ENCODE measurements around the gene VWF.
A peak's percentile ranks its signal among the peaks of the same experiment; 100 is the strongest.

The VWF gene

DNA sequence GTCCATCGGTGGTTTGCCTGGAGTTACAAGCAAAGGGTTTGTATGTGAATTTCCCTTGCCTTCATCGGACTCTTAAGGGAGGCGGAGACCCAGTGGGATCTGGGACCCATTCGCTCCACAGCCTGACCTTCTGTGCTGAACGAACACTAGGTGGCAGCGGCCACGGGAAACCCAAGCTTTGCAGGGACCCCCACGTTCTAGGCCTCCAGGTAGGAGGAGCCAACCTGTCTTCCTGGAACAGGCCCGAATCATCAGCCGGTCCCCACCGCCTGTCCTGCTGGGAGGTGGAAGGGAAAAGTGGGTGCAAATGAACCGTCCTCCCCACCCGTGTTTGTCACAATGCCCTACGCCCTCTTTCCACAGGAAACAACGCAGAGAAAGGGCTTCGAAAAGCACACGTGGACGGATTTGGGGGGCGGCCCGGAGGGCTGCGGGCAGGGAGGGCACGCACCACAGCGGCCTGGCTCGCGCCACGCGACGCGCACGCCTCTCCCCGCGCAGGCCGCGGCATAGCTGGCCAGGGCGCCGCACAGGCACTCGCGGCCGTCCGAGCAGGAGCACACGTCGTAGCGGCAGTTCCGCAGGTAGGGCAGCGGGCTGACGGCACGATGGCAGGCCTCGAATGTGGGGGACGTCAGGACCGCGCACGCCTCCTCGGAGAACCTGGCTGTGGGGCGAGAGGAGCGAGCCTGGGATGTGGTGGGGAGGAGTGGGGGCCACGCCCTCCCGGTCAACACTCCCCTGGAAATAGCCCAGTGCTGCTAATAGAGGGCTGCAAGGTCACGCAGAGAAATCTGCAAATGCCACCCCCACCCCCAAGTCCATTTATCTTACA is 67.8 kb downstream of the VWF start:
- peak; percentile 82 for DNase-seq

DNA sequence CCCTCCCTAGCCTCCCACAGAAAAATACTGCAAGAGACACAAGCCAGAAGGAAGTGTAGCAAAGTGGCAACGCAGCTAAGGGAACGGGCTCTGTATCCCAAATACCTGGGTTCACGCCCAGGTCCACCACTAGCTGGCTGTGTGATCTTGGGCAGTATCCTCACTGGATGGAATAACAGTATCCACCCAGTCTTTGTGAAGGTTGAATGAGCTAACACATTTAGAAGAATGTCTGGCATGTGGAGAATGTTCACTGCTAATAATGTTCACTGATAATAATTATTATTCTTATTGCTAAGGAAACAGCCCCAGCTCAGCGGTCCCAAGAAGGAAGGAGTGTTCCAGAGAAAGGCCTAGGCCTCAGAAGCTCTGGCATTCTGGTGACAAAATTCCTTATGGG is 70.9 kb downstream of the VWF start:
- no peak for DNase-seq

DNA sequence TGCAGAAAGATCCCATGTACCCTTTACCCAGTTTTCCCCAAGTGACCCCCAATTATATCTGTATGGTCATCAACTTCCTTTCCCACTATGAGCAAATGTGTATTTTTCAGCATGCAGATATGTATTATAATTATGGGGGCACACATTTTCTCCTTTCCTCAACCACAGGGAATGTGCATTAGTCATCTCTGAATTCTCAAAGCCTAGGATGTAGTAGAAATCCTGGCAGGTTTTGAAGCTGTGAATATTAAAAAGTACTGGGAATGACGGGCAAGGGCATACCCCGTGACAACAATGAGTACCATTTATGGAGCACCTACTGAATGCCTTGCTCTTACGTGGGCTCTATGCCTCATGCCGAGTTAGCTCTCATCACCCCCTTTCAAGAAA is 71.5 kb downstream of the VWF start:
- no peak for DNase-seq

- no peak for DNase-seq
These were observed 72.1 kb downstream of the VWF start for GRCh38 chr12:6052206-6052939.

GRCh38 chr12:6049992-6050391 is 74.5 kb downstream of the VWF start:
- no peak for DNase-seq

- no peak for DNase-seq
These were observed 74.9 kb downstream of the VWF start for GRCh38 chr12:6049587-6049986.

DNA sequence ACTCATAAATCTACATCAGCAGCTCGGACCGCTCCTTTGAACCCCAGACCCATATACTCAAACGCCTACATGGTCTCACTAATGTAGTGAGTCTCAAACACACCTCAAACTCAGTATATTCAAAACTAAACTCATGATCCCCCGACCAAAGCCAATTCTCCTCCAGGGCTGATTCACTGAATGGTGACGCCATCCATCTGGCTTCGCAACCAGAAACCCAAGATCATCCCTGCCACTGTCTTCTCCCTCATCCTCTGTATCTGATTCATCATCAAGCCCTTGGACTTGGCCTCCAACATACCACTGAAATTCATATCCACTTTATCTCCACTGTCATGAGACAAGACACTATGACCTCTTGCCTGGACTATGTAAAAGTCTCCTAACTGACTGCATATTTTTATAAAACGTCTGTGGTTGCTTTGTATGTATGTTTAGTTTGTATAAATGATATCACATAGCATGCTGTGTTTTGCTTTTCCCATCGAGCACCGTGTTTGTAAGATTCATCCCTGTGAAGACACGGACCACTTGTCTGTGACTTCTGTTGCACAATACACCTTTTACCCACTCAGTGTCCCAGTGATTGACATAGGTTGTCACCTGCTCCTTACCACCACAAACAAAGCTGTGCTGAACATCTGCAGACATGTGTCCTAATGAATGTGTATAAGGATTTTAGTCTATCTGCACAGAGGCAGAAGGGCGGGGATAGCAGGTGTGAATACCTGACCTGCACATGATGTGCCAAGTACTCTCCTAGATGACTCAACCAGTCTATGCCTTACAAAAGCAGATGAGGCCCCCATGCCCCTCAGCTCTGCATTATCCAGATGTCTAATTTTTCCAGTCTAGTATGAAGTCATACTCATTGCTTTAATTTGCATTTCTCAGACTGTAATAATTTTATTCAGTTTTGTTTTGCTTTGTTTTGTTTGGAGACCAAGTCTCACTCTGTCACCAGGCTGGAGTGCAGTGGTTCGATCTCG is 76.9 kb downstream of the VWF start:
- no peak for DNase-seq

- no peak for DNase-seq
These were observed 77.8 kb downstream of the VWF start for GRCh38 chr12:6046511-6047180.

- no peak for DNase-seq
These were observed 79.0 kb downstream of the VWF start for GRCh38 chr12:6045438-6045837.

DNA sequence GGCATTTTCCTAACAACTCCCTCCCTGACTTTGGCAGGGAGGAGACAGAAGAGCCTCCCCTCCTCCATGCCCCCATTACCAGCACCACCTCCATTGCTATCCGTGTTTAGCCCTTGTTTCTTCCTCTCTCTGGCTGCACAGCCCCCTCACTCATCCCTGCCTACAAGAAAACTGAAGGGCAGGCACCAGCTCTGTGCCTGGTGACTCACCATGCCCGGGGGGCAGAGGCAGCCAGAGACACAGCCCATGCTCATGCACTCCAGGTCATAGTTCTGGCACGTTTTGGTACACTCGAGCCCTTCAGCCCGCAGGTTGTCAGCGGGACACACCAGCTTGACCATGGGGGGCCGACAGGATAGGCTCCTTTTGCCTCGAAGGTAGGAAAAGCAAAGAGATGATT is 80.4 kb downstream of the VWF start:
- DNase-seq = no peak

DNA sequence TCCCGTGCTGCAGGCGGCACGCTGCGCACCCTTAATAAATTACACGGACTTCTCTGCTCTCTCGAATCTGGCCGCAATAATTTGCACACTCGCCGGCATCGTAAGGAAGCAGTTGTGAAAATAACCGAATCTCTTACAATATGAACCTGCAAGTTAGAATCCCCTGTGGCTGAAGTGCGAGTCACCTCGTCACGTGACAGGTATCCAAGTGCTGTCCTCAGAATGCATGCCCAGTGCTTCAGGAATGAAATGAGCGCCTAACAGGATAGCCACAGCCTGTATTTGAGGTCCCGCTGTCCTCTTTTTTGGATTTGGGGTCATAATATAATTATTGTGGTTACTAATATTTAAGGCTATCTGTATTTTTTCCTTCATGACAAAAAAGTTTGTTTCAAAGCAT is 82.0 kb downstream of the VWF start:
- DNase-seq = no peak

DNA sequence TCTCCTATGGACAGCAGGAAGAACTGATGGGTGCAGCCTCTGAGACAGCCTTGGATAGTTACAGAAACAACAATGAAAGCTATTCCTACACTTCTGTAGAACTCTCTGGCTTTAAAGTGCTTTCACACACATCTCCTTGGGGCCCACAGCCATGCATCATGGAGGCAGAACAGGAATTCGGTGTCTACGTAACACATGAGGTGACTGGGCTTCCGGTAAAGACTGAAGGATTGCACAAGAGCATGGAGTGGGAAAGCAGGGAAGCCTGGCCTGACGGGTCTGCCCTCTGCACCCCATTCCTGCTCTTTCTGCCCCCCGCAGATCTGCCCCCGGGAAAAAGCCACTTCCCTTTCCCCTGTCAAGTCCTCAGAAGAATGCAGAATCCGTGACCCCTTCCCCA is 82.6 kb downstream of the VWF start:
- no peak for DNase-seq

DNA sequence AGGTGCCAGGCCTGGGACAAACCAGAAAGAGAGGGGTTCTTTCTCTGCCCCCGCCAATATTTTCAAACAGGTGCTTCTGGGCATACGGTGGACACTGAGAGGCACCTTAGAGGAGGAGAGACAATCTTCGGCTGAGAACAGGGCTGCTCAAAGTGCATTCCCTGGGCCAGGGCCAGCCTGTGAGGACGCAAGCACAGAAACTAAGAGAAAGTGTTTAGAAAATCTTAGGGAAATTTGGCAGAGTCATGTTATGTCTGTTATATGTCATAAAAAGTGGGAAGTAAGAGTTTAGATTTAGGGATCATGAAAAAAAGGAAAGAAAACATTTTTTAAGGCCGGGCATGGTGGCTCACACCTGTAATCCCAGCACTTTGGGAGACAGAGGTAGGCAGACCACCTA is 83.7 kb downstream of the VWF start:
- DNase-seq = no peak

- peak; percentile 73 for DNase-seq
These were observed 84.4 kb downstream of the VWF start for GRCh38 chr12:6039894-6040601.

- DNase-seq = peak; percentile 62
These were observed 86.3 kb downstream of the VWF start for GRCh38 chr12:6038160-6038559.

DNA sequence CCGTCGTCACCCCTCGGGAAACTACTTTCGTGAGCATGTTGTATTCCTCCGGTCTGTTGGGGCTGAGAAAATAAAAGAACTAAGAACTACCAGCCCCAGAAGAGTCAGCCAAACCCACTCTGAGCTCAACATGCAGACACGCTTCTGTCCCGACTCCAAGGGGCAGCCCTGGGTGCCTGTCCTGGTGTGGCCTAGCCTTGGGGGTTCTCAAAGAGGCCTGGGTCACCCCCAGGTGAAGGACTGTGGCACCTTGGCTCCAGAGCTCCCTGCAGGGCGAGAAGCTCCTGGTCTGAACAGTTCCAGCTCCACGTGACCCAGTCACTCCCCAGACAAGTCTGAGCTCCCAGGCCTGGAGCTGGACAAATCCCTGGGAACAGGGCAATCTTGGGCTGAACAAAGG is 87.0 kb downstream of the VWF start:
- no peak for DNase-seq

- DNase-seq = no peak
These were observed 88.0 kb downstream of the VWF start for GRCh38 chr12:6036509-6036908.

DNA sequence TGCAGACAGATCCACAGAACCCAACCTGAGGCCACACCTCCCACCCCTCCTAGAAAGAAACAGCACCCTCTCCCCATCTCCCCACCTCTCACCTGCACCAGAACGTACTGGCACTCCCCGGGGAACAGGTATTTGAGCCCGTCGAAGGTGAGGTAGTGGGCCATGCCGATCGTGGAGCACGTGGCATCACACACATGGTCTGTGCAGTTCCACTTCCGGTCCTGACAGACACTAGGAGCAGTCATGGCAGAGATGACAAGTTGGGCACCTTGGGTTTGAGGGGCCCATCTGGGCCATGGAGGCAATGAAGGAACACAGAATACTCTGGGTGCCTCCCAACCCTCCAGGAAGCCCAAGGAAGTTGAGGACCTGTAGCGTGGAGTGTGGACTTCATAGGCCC is 89.9 kb downstream of the VWF start:
- DNase-seq = no peak

- no peak for DNase-seq
These were observed 90.9 kb downstream of the VWF start for GRCh38 chr12:6033546-6033945.

DNA sequence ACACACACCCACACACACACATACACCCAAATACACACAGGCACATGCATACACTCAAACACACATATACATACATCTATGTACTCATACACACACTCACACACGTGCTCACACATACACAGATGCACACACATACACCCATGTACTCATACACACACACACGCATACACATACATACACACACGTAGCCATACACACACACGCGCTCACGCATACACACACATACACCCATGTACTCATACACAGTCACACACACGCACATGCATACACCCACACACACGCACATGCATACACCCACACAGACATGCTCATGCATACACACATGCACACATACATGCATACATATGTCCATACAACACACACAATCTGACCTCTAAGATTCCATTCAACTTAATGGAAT is 91.7 kb downstream of the VWF start:
- no peak for DNase-seq

DNA sequence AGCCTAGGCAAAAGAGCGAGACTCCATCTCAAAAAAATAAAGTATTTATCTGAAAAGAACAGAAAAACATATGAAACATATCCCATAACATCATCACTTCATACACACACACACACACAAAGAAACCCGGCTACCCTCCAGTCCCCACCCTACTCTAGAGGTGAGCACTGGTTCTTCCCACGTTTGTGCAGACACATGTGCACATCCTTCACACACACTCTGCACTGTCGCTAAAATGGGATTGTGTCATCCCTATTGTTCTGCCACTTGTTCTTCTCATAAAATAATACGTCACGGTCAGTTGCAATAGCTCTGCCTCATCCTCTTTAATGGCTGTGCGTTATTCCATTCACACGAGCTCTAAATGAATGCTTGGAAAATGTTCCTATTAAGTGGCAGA is 93.5 kb downstream of the VWF start:
- no peak for DNase-seq

DNA sequence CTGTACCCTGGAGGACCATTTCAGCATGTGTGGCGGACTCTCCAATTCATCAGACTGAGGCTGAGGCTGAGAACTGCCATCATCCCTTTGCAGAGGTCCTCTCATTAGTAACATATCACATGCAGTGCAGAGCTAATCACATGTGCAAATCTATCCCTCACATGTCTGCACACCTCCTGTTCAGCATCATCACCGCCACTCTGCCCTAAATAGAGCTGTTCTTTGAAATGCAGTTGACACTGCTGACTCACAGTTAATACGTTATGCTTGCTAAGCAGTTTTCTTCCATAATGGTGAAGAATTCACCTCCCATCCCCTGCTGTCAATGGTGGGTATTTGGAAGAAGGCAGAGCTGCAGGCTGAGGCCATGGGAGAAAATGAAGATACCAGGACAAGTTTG is 94.4 kb downstream of the VWF start:
- no peak for DNase-seq
